ENCODE measurements around the gene MXI1. TPM values are rescaled to one million over a fixed set of nuclear protein-coding genes. Genes with fewer than 3 reads are reported as not detected.

MXI1 gene
- total and polyA plus RNA-seq, 9 donors: 41.9 to 100 (median 63.5) TPM

DNA sequence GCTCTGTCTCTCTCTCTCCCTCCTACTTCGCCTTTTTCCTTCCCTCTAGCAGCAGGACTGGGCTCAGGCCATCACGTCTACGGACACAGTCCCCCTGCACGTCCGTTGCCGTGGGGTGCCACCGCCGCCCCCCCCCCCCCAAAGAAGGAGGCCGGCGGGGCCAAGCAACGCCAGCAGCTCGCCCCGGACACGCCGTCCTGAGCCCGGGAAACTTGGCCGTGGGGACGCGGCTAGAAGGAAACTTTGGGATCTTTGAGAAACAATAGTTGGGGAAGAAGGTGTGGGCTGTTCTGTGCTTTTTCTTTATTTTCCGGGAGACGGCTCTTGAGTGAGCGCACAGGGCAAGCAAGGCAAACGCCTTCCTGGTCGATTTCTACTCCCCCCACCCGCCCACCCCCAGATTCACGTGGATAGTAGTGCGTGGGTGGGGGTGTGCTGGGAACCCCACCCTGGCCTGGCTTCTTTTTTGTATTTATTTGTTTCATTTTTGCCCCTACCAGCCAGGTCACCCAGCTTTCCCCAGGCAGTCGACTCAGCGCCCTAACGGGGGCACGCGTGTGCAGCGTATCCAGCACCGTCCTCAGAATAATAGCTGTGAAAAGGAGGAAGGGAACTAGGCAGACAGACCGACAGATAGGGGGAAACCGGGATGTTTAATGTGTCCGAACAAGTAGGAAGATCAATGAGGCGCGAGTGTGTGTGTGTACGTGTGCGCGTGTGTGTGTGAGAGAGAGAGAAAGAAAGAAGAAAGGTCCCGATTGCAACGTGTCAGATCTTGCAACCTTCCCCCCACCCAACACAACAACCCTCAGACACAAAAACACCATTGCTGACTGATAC lies 1.4 kb downstream of the MXI1 start:
- H3K4me3 ChIP-seq: peak overlapping the region; percentile 79
- peak; percentile 48 to 67 (median 61) for DNase-seq

DNA sequence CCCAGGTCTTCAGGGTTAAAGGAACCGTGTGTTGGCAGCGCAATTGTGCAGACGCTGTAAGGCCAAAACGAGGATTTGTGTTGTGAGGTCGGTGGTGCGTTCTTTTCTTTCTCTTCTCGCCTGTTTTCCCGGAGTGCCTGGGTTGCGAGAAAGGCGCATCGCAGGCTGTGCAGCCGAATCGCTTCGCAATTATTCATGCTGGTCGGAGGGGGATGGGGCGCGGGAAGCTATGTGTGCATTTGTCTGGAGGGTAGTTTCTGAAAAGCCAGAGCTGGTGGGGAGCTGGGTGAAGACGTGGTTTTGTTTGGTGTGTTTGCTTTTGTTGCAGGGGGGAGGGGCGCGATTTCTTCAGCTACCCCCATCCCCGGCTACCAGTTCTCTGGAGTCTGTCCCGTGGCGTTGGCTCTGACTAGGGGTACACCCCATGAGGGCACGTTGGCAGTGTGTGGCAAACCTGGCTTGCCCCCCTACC lies 2.1 kb downstream of the MXI1 start:
- peak overlapping the region; percentile 79 for H3K4me3 ChIP-seq
- H3K27me3 ChIP-seq: no peaks in the 10 kb centered on the region
- TF ChIP-seq POLR2A (IDR thresholded peaks at IDR 0.05): peak; percentile 28
- no peak for TF ChIP-seq EP300 (IDR thresholded peaks at IDR 0.05)
- TF ChIP-seq, protein P1, sequence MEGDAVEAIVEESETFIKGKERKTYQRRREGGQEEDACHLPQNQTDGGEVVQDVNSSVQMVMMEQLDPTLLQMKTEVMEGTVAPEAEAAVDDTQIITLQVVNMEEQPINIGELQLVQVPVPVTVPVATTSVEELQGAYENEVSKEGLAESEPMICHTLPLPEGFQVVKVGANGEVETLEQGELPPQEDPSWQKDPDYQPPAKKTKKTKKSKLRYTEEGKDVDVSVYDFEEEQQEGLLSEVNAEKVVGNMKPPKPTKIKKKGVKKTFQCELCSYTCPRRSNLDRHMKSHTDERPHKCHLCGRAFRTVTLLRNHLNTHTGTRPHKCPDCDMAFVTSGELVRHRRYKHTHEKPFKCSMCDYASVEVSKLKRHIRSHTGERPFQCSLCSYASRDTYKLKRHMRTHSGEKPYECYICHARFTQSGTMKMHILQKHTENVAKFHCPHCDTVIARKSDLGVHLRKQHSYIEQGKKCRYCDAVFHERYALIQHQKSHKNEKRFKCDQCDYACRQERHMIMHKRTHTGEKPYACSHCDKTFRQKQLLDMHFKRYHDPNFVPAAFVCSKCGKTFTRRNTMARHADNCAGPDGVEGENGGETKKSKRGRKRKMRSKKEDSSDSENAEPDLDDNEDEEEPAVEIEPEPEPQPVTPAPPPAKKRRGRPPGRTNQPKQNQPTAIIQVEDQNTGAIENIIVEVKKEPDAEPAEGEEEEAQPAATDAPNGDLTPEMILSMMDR (IDR thresholded peaks at IDR 0.05): no peak
- H3K36me3 ChIP-seq: no peaks in the 10 kb centered on the region
- peaks cover 2% of the 10 kb centered on the region for H3K4me1 ChIP-seq (ENCODE audit: insufficient read depth)
- 0 to 1% (median 1%) methylated on average over 21 to 24 of the region's 24 CpGs for WGBS, 3 donors
- intact Hi-C loops (cut with DNase I): loop anchor here in 2 of 4 donors (5.0 to 10.0 kb wide), 3 partner anchors 65 to 72 kb away; no protein-coding TSS in a partner anchor
- peak overlapping the region; percentile 71 to 95 for H3K27ac ChIP-seq
- H3K9me3 ChIP-seq: no peaks in the 10 kb centered on the region
- DNase-seq: peak; percentile 66 to 83 (median 82)

More for the DNA sequence above, 1.4 kb downstream of the MXI1 start:
- TF ChIP-seq EP300 (IDR thresholded peaks at IDR 0.05): no peak
- TF ChIP-seq, protein P1 (IDR thresholded peaks at IDR 0.05): no peak
- peak; percentile 13 for TF ChIP-seq POLR2A (IDR thresholded peaks at IDR 0.05)
- intact Hi-C loops (cut with DNase I): loop anchor here in 2 of 4 donors (5.0 to 10.0 kb wide), 3 partner anchors 64 to 72 kb away; no protein-coding TSS in a partner anchor
- WGBS, 3 donors: 1% methylated on average over 44 of the region's 44 CpGs
- H3K27me3 ChIP-seq: no peaks in the 10 kb centered on the region
- H3K4me1 ChIP-seq (ENCODE audit: insufficient read depth): peaks cover 2% of the 10 kb centered on the region
- H3K36me3 ChIP-seq: no peaks in the 10 kb centered on the region
- no peaks in the 10 kb centered on the region for H3K9me3 ChIP-seq
- peak overlapping the region; percentile 71 to 95 for H3K27ac ChIP-seq

GRCh38 chr10:110209926-110210673 lies 2.7 kb downstream of the MXI1 start:
- TF ChIP-seq POLR2A (IDR thresholded peaks at IDR 0.05): no peak
- no peak for TF ChIP-seq EP300 (IDR thresholded peaks at IDR 0.05)
- TF ChIP-seq, protein P1 (IDR thresholded peaks at IDR 0.05): no peak
- intact Hi-C loops (cut with DNase I): loop anchor here in 2 of 4 donors (1.0 to 10.0 kb wide), 4 partner anchors 16 to 73 kb away; no protein-coding TSS in a partner anchor

More at GRCh38 chr10:110209926-110210673, 2.7 kb downstream of the MXI1 start:
- no peaks in the 10 kb centered on the region for H3K36me3 ChIP-seq
- WGBS, 3 donors: 1% methylated on average over 41 to 63 of the region's 63 CpGs
- peaks cover 2% of the 10 kb centered on the region for H3K4me1 ChIP-seq (ENCODE audit: insufficient read depth)
- no peaks in the 10 kb centered on the region for H3K27me3 ChIP-seq
- no peaks in the 10 kb centered on the region for H3K9me3 ChIP-seq
- peak overlapping the region; percentile 71 to 95 for H3K27ac ChIP-seq
- H3K4me3 ChIP-seq: peak overlapping the region; percentile 79
- DNase-seq: peak; percentile 69 to 83 (median 76)
